ENCODE measurements around the gene SLC20A1.

DNA sequence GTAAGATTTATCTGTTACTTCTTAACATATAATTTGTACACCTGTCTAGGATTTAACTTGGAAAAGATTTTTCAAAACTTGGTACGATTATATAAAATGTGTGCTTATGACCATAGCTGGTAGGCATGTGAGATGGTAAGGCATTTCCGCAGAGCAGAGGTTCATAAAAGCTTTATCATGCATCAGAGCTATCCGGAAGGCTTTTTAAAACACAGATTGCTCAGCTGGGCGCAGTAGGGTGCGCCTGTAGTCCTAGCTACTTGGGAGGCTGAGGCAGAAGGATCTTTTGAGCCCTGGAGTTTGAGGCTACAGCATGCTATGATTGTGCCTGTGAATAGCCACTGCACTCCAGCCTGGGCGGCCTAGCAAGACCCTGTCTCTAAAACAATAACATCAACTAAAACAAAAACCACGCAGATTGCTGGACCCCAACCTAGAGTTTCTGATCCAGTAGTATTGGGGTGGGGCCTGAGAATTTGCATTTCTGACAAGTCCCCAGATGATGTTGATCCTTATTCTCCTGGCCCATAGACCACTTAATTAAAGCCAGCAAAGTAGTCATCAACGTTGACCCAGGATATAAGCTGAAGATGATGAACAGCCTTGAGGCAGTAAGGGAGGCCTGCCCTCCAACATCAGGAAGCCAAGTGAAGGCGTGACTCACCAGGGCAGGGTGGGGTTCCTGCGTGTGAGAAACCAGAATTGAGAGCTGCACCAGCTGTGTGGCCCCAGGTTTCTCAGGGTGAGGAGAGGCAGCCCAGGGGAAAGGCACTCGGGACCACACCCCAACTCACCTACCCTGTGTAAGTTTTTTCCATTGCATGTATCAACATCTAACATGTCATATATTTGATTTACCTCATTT lies 21.6 kb upstream of the SLC20A1 start:
- TF ChIP-seq, protein P1, sequence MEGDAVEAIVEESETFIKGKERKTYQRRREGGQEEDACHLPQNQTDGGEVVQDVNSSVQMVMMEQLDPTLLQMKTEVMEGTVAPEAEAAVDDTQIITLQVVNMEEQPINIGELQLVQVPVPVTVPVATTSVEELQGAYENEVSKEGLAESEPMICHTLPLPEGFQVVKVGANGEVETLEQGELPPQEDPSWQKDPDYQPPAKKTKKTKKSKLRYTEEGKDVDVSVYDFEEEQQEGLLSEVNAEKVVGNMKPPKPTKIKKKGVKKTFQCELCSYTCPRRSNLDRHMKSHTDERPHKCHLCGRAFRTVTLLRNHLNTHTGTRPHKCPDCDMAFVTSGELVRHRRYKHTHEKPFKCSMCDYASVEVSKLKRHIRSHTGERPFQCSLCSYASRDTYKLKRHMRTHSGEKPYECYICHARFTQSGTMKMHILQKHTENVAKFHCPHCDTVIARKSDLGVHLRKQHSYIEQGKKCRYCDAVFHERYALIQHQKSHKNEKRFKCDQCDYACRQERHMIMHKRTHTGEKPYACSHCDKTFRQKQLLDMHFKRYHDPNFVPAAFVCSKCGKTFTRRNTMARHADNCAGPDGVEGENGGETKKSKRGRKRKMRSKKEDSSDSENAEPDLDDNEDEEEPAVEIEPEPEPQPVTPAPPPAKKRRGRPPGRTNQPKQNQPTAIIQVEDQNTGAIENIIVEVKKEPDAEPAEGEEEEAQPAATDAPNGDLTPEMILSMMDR (IDR thresholded peaks at IDR 0.05) = no peak
- TF ChIP-seq EP300 (IDR thresholded peaks at IDR 0.05; ENCODE audit: low read depth) (no peak), POLR2A (IDR thresholded peaks at IDR 0.05) (no peak)
